Stimulated activated CD4-positive, alpha-beta T cell treated with anti-CD3 and anti-CD28 coated beads, TNF-alpha, amount 100 ng/mL, for 24 hours (primary cell): ENCODE data around the gene IL11.
"Not testable (repeated sequence)": the region's sequence is repeated elsewhere in the genome, so short reads cannot be mapped to it uniquely, and the experiment has no call there.

Experiments
- DNase-seq, 3 experiments: peaks; one replicate each; pipeline ENCODE4 v3.0.0-alpha.2; 2020; ENCODE audit warnings: low read depth in 3 of 3

Gene IL11

GRCh38 chr19:55328774-55329318 lies 41.4 kb downstream of the IL11 start:
- DNase-seq, result not testable (repeated sequence)

DNA sequence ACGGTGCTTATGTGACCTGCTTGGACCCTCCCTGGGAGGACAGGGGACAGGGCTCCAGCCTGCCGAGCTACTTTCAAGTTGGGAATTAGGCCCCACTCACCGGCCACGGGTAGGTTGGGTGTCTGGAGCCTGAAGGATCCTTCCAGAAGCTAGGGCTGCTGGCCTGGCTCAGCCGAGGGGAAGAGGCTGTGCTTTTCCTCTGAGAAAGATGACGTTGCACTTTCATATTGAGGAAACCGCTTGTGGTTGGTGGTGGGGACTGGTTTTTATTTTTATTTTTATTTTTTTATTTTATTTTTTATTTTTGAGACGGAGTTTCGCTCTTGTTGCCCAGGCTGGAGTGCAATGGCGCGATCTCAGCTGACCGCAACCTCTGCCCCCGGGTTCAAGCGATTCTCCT lies 45.1 kb downstream of the IL11 start, which contains the start of gene TMEM150B:
Gene TMEM150B (minus strand): TSS at position 170 of the 400 bp plus-strand sequence. CDS start 4,305 bp downstream, outside the sequence.
- DNase-seq, result no peak

- DNase-seq, result no peak
These were observed 45.6 kb downstream of the IL11 start for GRCh38 chr19:55324662-55325061.

DNA sequence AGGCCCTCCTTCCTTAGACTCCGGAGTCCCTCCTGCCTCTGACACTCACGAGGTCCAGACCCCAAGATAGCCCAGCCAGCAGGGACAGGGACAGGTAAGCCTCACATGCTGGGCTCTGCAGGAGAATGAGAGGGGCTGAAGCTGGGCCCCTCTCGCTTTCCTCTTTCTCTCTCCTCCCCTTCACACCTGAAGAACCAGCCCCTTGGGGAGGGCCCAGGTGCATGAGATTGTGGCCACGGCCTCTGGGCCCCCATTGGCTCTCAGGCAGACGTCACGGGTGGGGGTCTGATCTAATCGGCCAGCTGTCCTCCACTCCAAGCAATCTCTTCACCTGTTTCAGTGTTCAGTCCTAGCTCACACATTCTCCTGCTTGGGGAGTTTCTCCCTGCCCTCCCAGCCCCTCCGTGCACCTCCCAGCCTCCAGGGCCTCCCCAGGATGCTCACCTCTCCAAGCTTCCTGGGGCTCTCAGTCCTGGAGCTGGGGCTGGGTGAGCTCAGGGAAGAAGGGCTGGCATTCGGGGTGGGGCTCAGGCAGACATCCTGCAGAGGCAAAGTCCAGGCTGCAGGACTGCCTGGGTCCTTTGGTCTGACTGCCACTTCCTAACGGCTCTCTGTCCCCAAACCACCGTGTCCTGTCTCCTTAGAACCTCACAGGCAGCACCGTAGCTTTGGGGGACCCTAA lies 47.9 kb downstream of the IL11 start:
- DNase-seq, result no peak

- no peak for DNase-seq
These were observed 48.7 kb downstream of the IL11 start for GRCh38 chr19:55321466-55322137.

GRCh38 chr19:55320844-55321419 lies 49.3 kb downstream of the IL11 start:
- DNase-seq, result no peak

GRCh38 chr19:55319785-55320184 lies 50.5 kb downstream of the IL11 start:
- no peak for DNase-seq

GRCh38 chr19:55316646-55317045 lies 53.6 kb downstream of the IL11 start:
- DNase-seq, result no peak

GRCh38 chr19:55315956-55316525 lies 54.2 kb downstream of the IL11 start:
- no peak for DNase-seq

GRCh38 chr19:55314396-55314795 lies 55.9 kb downstream of the IL11 start:
- DNase-seq, result no peak
